Fibroblast of skin of left quadriceps (primary cell): ENCODE results near the gene PDXP.
"Not testable (repeated sequence)": the region's sequence is repeated elsewhere in the genome, so short reads cannot be mapped to it uniquely, and the experiment has no call there.

Source experiments
- DNase-seq, 2 experiments: peaks; one replicate each; pipeline ENCODE4 v3.0.0-alpha.2; 2013; ENCODE audit warnings: low read depth in 2 of 2

PDXP gene

DNA sequence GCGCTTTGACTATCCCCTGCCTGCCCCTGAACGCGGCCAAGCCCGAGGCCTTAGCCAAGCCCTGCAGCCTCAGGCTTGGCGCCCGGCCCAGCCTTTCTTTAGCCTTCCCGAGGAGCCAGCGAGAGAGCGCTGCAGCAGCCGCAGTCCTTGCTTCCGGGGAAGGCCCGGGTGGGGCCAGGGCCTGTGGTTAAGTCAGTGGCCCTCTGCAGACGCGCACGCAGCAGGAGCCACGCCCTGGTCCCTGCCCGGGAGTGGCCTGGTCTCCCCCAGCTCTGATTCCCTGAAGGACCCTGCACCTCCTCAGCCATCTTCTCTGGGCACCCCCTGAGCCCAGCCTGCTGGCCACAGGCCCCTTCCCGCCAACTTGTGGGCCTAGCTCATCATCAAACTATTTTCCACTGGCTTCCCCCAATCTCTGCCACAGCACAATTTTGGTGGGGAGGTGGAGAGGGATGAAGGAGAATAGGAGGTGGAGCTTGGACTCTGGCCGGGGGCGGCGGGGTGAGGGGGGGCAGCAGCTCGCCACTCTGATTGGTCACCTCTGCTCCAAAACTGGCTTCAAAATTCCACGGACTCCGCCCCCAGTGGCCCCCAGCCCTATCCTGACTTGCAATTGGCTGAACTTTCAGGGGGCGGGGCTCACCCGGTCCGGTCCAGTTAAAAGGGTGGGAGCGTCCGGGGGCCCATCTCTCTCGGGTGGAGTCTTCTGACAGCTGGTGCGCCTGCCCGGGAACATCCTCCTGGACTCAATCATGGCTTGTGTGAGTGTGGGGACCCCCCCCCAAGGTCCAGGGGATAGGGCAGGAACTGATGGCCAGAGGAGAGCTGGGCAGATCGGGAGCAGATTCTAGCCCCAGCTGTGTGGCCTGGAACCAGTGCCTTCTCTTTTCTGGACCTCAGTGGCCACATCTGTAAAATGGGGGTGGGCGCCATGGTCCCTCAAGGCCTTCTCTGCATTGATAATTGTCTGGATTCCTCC, 16.7 kb downstream of the PDXP start, which contains the start of gene LGALS1:
LGALS1 (plus strand) TSS at position 686 of the 979 bp plus-strand sequence; CDS start at position 753, 67 bp downstream.
- DNase-seq = peak; percentile 98

- no peak for DNase-seq
Observed at GRCh38 chr22:37675930-37676735, 17.6 kb downstream of the PDXP start.

- DNase-seq = peak; percentile 96
Observed at GRCh38 chr22:37676736-37677492, 18.4 kb downstream of the PDXP start.

- DNase-seq = no peak
Observed at GRCh38 chr22:37677493-37677974, 19.0 kb downstream of the PDXP start.

DNA sequence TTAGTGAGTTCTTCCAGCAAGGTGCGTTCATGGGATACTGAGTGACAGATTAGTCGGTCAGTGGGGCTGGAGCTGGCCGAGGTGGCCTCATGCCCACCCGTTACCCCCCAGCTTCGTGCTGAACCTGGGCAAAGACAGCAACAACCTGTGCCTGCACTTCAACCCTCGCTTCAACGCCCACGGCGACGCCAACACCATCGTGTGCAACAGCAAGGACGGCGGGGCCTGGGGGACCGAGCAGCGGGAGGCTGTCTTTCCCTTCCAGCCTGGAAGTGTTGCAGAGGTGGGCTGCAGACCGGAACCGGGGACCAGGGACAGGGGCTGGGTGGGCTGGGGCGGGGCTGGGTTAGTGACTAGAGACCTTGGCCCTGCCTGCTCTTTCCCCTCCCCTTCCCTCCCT, 19.8 kb downstream of the PDXP start:
- no peak for DNase-seq

DNA sequence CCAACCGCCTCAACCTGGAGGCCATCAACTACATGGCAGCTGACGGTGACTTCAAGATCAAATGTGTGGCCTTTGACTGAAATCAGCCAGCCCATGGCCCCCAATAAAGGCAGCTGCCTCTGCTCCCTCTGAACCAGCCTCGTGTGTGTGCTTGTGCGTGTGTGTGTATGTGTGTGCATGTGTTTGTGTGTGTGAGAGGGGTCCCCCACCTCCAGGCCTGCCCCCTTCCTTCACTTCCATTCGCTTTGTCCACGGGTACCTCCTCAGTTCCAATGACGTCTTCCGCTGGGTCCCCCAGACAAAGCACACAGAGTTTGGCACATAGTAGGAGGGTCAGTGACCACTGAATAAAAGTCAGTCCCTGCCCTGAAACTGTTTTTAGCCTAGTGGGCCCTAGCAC, 21.1 kb downstream of the PDXP start:
- DNase-seq = no peak

GRCh38 chr22:37680191-37680851, 21.8 kb downstream of the PDXP start:
- no peak for DNase-seq

GRCh38 chr22:37681001-37681424, 22.5 kb downstream of the PDXP start:
- no peak for DNase-seq

DNA sequence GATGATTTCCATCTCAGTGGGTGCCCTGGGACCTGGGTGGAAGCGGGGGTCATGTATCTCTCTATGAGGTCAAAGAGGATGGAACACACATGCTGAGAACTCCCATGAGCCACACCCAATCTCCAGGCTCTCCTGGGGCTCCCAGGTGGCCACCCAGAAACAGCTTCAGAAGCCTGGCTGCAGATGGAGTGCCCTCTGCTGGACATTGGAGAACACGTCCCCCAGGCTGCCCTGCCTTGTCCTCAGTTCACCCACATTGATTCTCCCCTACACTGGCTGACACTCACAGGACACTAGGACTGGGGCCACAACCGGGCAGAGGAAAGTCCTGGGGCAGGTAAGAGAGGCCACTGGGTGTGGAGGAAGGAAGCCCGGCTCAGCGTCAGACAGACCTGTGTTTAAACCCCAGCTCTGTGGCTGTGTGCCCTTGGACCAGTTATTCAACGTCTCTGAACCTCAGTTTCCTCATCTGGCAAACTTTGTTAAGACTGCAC, 23.1 kb downstream of the PDXP start:
- DNase-seq = no peak

DNA sequence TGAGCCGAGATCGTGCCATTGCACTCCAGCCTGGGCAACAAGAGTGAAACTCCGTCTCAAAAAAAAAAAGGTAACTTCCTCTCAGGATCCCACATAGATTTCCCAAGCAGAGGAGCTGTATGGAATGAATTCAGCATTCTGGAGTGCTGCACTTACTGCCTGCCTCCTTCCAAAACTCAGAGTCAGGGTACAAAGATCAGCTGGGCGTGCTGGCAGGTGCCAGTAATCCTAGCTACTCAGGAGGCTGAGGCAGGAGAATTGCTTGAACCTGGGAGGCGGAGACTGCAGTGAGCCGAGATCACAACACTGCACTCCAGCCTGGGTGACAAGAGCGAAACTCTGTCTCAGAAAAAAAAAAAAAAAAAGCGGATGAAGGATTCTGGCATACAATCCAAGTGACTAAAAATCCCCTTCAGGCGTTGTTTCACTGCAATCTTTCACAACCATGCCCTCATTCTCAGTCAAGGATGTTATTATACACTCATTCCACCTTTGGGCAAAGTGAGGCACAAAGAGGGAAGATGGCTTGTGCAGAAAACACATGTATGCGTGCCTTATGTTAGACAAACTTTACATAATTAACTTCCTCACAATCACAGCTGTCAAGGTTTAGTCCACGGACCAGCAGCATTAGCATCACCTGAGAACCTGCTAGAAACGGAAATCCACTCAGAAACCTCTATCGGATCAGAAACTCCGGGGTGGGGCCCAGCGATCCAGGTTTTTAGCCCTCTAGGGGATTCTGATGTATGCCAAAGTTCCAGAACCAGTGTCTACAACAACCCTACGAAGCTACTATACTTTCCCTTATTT, 26.5 kb downstream of the PDXP start:
- no peak for DNase-seq

GRCh38 chr22:37686002-37686982, 27.8 kb downstream of the PDXP start, which contains the start of gene NOL12:
Gene NOL12, plus strand, starts transcription at chr22:37686343. Its CDS starts 50 bp downstream, at chr22:37686393.
- DNase-seq = peak; percentile 72 to 74

GRCh38 chr22:37690407-37690806, 31.9 kb downstream of the PDXP start:
- DNase-seq = no peak

DNA sequence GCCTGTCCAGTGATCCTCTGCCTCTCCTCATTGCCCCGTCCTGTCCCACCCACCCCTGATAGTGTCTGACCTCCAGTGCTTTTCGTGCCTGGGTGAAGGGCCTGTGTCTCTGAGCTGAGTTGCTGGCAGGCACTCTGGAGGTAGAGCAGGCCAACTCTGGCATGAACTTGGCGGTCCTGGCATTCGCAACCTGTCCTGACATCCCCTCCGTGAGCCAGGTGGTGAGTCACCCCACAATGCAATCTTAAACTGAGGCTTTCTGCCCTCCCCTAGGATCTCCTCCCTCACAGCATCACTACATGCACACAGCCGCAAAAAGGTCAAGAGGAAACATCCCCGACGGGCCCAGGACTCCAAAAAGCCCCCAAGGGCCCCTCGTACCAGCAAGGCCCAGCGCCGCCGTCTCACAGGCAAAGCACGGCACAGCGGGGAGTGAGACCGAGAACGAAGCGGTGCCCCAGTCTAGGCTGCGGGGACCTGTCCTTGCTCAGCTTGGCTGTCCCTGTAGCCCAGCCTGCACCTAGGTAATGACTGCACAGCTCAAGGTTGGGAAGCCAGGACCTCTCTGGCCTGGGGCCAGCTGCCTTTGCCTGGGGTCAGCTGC, 32.5 kb downstream of the PDXP start:
- DNase-seq = no peak

DNA sequence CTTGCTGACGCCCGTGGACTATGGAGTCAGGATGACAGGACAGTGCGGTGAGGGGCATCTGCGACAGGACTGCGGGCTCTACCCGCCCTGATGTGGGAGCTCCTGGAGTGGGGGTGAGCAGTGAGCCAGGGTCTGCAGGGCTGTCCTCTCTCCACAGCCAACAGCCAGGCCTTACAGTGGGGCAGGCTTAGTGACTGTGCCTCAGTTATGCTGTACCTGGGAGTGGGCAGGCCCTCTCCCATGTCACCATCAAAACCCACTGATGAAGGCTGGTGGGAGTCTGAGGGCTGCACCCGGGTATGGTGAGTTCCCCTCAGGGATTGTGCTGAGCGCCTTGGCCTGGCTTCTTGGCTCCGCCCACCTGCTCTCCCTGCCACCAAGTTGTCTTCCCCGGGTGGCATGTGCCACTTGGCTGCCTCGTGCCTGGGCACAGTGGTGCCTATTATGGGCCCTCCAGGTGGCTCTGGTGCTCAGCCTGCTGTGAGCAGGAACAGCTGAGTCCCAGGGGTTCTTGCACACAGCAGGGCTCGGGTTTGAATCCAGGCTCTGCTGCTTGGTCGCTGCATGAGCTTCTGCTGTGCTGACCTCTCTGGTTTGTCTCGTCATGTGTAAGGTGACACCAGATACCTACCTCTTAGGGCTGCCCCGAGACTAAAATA, 34.2 kb downstream of the PDXP start:
- no peak for DNase-seq

DNA sequence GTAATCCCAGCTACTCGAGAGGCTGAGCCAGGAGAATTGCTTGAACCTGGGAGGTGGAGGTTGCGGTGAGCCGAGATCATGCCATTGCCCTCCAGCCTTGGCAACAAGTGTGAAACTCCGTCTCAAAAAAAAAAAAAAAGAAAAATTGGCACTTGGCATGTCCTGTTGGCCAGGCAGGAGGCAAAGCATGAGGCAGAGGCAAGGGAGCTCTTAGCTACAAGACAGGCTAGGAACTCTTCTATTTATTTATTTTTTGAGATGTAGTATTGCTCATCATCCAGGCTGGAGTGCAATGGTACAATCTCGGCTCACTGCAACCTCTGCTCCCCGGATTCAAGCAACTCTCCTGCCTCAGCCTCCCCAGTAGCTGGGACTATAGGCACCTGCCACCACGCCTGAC, 35.6 kb downstream of the PDXP start:
- DNase-seq = not testable (repeated sequence)

DNA sequence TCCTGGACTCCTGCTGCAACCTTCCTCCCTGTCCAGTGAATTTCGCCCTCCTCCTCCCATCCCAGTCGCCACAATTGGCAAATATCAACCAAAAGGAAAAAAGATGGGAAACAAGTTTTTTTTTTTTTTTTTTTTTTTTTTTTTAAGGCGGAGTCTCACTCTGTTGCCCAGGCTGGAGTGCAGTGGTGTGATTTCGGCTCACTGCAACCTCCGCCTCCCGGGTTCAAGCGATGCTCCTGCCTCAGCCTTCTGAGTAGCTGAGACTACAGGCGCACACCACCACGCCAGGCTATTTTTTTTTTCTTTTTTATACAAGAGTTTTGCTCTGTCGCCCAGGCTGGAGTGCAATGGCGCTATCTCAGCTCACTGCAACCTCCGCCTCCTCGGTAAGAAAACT, 37.7 kb downstream of the PDXP start:
- not testable (repeated sequence) for DNase-seq

GRCh38 chr22:37696657-37697537, 38.4 kb downstream of the PDXP start, which contains the start of gene TRIOBP:
Gene TRIOBP, plus strand, starts transcription at chr22:37697048. Its CDS starts 4,318 bp downstream, at chr22:37701366.
- peak; percentile 87 to 89 for DNase-seq
